ENCODE data around the gene EIF4G2. TPM values are rescaled to one million over a fixed set of nuclear protein-coding genes. Genes with fewer than 3 reads are reported as not detected.

EIF4G2 gene
- total RNA-seq, 4 donors from 2014 or later, result 218 to 274 (median 249) TPM

GRCh38 chr11:10764412-10764811 is 44.3 kb downstream of the EIF4G2 start:
- no peaks in the 10 kb centered on the region for H3K27me3 ChIP-seq
- no peak for TF ChIP-seq CTCF (IDR thresholded peaks at IDR 0.05)
- TF ChIP-seq EP300 (IDR thresholded peaks at IDR 0.05), result no peak
- TF ChIP-seq POLR2A (IDR thresholded peaks at IDR 0.05), result no peak
- 92 to 93% methylated on average over 12 of the region's 12 CpGs for WGBS, 2 donors
- no peaks in the 10 kb centered on the region for H3K4me1 ChIP-seq
- no peak overlapping the region for H3K27ac ChIP-seq
- DNase-seq (ENCODE audit: low spot score in 2 of 2), result no peak
- H3K9me3 ChIP-seq, result no peaks in the 10 kb centered on the region
- H3K36me3 ChIP-seq, result peaks cover 2 to 66% (median 18%) of the 10 kb centered on the region in 3 donors
- H3K4me3 ChIP-seq, result no peak overlapping the region

- Histone ChIP-seq H3K36me3 (peaks cover 2 to 72% (median 18%) of the 10 kb centered on the region in 3 donors), H3K27me3 (no peaks in the 10 kb centered on the region), H3K4me1 (no peaks in the 10 kb centered on the region), H3K9me3 (no peaks in the 10 kb centered on the region), H3K27ac (no peak overlapping the region), H3K4me3 (no peak overlapping the region)
- WGBS, 2 donors, result 77 to 82% methylated on average over 4 of the region's 4 CpGs
- no peak for DNase-seq (ENCODE audit: low spot score in 2 of 2)
- no peak for TF ChIP-seq CTCF (IDR thresholded peaks at IDR 0.05)
- no peak for TF ChIP-seq POLR2A (IDR thresholded peaks at IDR 0.05)
- TF ChIP-seq EP300 (IDR thresholded peaks at IDR 0.05), result no peak
Measured at GRCh38 chr11:10763766-10764165, 45.0 kb downstream of the EIF4G2 start.

- Histone ChIP-seq H3K27ac (no peak overlapping the region), H3K36me3 (peaks cover 2 to 80% (median 25%) of the 10 kb centered on the region in 3 donors), H3K27me3 (no peaks in the 10 kb centered on the region), H3K9me3 (no peaks in the 10 kb centered on the region), H3K4me3 (no peak overlapping the region), H3K4me1 (no peaks in the 10 kb centered on the region)
- WGBS, 2 donors, result 96% methylated on average over 4 of the region's 4 CpGs
- DNase-seq (ENCODE audit: low spot score in 2 of 2), result no peak
- no peak for TF ChIP-seq CTCF (IDR thresholded peaks at IDR 0.05)
- TF ChIP-seq EP300 (IDR thresholded peaks at IDR 0.05), result no peak
- no peak for TF ChIP-seq POLR2A (IDR thresholded peaks at IDR 0.05)
Measured at GRCh38 chr11:10762913-10763421, 45.8 kb downstream of the EIF4G2 start.

GRCh38 chr11:10762185-10762584 is 46.5 kb downstream of the EIF4G2 start:
- Histone ChIP-seq H3K27ac (no peak overlapping the region), H3K27me3 (no peaks in the 10 kb centered on the region), H3K9me3 (no peaks in the 10 kb centered on the region), H3K4me1 (no peaks in the 10 kb centered on the region), H3K4me3 (no peak overlapping the region), H3K36me3 (peaks cover 2 to 88% (median 26%) of the 10 kb centered on the region in 3 donors)
- DNase-seq (ENCODE audit: low spot score in 2 of 2), result no peak
- no peak for TF ChIP-seq POLR2A (IDR thresholded peaks at IDR 0.05)
- TF ChIP-seq CTCF (IDR thresholded peaks at IDR 0.05), result no peak

GRCh38 chr11:10761085-10761698 is 47.5 kb downstream of the EIF4G2 start:
- Histone ChIP-seq H3K27ac (no peak overlapping the region), H3K36me3 (peaks cover 2 to 98% (median 26%) of the 10 kb centered on the region in 3 donors), H3K4me3 (no peak overlapping the region), H3K9me3 (no peaks in the 10 kb centered on the region), H3K27me3 (no peaks in the 10 kb centered on the region), H3K4me1 (no peaks in the 10 kb centered on the region)
- DNase-seq (ENCODE audit: low spot score in 2 of 2), result no peak
- TF ChIP-seq CTCF (IDR thresholded peaks at IDR 0.05), result no peak
- no peak for TF ChIP-seq POLR2A (IDR thresholded peaks at IDR 0.05)
- no peak for TF ChIP-seq EP300 (IDR thresholded peaks at IDR 0.05)
- WGBS, 2 donors, result 80 to 90% methylated on average over 6 of the region's 6 CpGs

All from tibial nerve (tissue), 4 donors.